Left ventricle myocardium inferior (tissue), 1 donor: ENCODE results near the gene IL17REL. TPM values are rescaled to one million over a fixed set of nuclear protein-coding genes. Genes with fewer than 3 reads are reported as not detected.
A peak's percentile ranks its signal among the peaks of the same experiment; 100 is the strongest.
"Not testable (repeated sequence)": the region's sequence is repeated elsewhere in the genome, so short reads cannot be mapped to it uniquely, and the experiment has no call there.

Experiments
- DNase-seq: peaks from one replicate; pipeline ENCODE4 v3.0.0-alpha.2; 2020
- H3K27ac ChIP-seq: fragments of 200-600 bp; replicated peaks from 2 replicates; pipeline ENCODE4 v1.8.0; 2021
- H3K27me3 ChIP-seq: fragments of 200-600 bp; 2 replicates; pipeline ENCODE4 v1.8.0; 2021; ENCODE audit warnings: low read depth
- H3K36me3 ChIP-seq: fragments of 200-600 bp; 2 replicates; pipeline ENCODE4 v1.8.0; 2021
- H3K4me1 ChIP-seq: fragments of 200-600 bp; 2 replicates; pipeline ENCODE4 v1.8.0; 2021
- H3K4me3 ChIP-seq: fragments of 200-600 bp; 2 replicates; pipeline ENCODE4 v1.8.0; 2021; ENCODE audit warnings: mild to moderate bottlenecking, moderate library complexity
- H3K9me3 ChIP-seq: fragments of 200-600 bp; replicated peaks from 2 replicates; pipeline ENCODE4 v1.8.0; 2021
- CTCF ChIP-seq: fragments of 200-600 bp; IDR thresholded peaks from 2 replicates; pipeline ENCODE4 v1.8.0; 2021; ENCODE audit warnings: antibody characterized with exemption, mild to moderate bottlenecking, borderline replicate concordance
- intact Hi-C: fragments of 100-400 bp; cut with micrococcal nuclease; formaldehyde crosslinking; loops from one replicate; pipeline ENCODE4 v1.11.0; 2022
- total RNA-seq: library from RNA; stranded (reverse); fragmentation: NEBNext Ultra II Directional; extraction: Animal tissue kit (Norgen Biotek cat#: 25700); gene quantifications from one replicate; pipeline ENCODE4 v1.2.1, GENCODE V29; 2021
- donor health status: DM: no; HTN: yes; CAD: no; lungs with severe emphysema.

The IL17REL gene
- total RNA-seq, 1 donor from 2014 or later: not detected

DNA sequence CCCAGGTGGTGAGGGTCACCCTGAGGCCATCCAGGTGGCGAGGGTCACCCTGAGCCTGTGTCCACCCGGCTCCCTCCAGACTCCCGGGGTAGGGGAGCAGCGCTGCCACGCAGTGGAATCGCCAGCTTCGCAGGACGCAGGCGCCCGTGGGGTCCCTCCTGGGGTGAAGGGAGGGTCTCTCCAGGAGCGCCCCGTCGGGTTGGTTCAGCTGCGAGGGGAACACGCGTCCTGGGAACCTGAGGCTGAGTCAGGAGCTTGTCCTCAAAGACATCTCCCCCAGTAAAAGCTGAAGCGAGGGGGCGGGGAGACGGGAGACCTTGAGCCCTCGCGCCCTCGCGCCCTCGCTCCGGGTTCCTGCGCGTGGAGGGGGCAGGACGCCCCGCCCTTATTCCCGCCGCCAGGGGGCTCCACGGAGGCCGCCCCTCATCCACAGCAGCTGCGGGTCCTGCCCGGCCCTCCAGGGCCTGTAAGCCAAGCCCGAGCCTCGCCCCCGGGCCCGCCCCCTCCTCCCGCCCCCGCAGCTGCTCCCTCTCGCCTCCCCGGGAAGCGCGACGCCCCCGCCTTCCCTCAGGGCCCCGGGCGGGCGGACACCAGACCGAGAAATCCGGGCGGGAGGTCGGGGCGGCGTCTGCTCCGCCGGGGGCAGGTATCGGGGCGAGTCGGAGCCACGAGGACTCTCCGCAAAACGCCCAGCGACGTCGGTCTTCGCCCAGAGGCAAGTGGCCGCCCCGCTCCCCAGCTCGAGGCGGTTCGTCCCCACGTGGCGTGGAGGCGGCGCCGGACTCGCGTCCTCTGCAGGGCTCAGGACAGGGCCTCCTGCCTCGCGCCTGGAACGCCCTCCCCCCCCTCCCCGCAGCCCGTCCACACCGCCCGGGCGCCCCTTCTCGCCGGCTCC is 29.2 kb downstream of the IL17REL start:
- TF ChIP-seq CTCF: peak; percentile 58
- no peak overlapping the region for H3K27ac ChIP-seq
- H3K9me3 ChIP-seq: peaks cover 28% of the 10 kb centered on the region
- H3K36me3 ChIP-seq: no peaks in the 10 kb centered on the region
- peaks cover 26% of the 10 kb centered on the region for H3K27me3 ChIP-seq
- DNase-seq: no peak
- peaks cover 10% of the 10 kb centered on the region for H3K4me1 ChIP-seq
- H3K4me3 ChIP-seq: peak overlapping the region; percentile 54
- intact Hi-C loops: no loop called here

- H3K36me3 ChIP-seq, intact Hi-C loops, H3K27ac ChIP-seq, H3K4me1 ChIP-seq, H3K4me3 ChIP-seq, DNase-seq: not testable (repeated sequence)
- Histone ChIP-seq H3K27me3 (peaks cover 26% of the 10 kb centered on the region), H3K9me3 (peaks cover 27% of the 10 kb centered on the region)
Observed at GRCh38 chr22:49981799-49982198, 30.8 kb downstream of the IL17REL start.

DNA sequence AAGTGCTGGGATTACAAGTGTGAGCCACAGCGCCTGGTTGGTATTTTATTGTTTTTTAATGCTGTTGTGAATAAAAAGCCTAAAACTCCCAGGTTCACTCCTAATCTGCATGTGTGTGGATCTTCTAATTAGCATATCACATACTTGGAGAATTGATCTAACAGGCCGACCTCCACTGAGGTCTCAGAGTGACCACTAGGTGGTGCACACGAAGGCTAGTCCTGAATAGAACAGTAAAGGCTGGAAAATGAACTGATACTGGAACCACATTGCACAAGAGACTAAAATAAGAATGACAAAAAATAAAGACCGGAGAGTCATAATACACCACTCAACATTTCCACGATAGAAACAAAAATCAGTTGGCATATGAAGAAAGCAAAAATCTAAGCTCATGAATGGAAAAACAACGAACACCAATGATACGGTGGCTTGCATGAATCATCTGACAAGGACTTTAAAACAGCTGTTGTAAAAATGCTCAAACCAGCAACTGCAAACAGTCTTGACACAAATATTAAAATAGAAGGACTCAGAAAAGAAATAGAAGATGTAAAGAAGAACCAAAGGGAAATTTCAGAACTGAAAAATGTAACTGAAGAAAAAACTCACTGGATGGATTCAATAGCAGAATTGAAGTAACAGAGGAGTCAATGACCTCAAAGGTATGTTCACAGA is 32.8 kb downstream of the IL17REL start:
- peaks cover 10% of the 10 kb centered on the region for H3K4me1 ChIP-seq
- H3K27ac ChIP-seq: no peak overlapping the region
- no peak overlapping the region for H3K4me3 ChIP-seq
- TF ChIP-seq CTCF: peak; percentile 73
- H3K27me3 ChIP-seq: peaks cover 26% of the 10 kb centered on the region
- peaks cover 11% of the 10 kb centered on the region for H3K9me3 ChIP-seq
- no peaks in the 10 kb centered on the region for H3K36me3 ChIP-seq
- no peak for DNase-seq
- intact Hi-C loops: no loop called here

DNA sequence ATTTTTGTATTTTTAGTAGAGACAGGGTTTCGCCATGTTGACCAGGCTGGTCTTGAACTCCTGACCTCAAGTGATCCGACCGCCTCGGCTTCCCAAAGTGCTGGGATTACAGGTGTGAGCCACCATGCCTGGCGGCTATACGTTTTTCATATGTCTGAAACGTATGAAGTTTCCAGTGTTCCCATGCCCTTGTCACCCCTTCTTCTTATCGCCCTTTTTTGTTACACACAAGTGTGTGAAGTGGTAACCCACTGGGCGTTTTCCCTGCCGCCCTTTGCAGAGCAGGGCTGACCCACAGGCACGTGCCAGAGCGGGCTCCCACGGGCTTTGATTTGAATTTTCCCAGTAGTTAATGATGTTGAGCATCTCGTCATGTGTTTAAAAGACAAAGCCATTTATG is 35.0 kb downstream of the IL17REL start:
- Histone ChIP-seq H3K4me3 (no peak overlapping the region), H3K9me3 (peaks cover 11% of the 10 kb centered on the region), H3K27me3 (peaks cover 6% of the 10 kb centered on the region), H3K27ac (no peak overlapping the region), H3K4me1 (no peaks in the 10 kb centered on the region), H3K36me3 (no peaks in the 10 kb centered on the region)
- DNase-seq: no peak
- no peak for TF ChIP-seq CTCF
- intact Hi-C loops: no loop called here

DNA sequence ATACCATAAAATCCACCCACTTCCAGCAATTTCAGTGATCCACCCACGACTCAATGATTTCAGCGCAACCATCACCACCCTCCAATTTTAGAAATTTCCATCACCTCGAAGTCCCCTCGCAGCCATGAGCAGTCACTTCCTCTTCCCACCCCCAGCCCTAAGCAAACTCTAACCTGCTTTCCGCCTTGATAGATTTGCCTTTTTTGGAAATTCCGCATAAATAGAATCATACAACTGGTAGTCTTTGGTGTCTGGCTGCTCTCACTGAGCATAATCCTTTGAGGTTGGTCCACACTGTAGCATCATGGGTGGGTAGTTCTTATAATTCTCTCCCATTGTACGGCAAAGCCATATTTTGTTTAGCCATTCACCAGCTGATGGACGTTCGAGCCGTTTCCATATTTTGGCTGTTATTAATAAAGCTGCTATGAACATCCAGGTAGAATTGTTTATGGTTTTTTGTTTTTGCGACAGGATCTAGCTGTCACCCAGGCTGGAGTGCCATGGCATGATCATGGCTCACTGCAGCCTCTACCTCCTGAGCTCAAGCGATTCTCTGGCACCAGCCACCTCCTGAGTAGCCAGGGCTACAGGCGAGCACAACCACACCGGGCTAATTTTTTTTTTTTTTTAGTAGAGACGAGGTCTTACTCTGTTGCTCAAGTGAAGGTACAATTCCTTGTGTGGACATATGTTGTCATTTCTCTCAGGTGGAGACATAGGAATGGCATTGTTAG is 36.0 kb downstream of the IL17REL start:
- Histone ChIP-seq H3K9me3 (peaks cover 11% of the 10 kb centered on the region), H3K36me3 (no peaks in the 10 kb centered on the region), H3K4me1 (peaks cover 8% of the 10 kb centered on the region), H3K27me3 (no peaks in the 10 kb centered on the region), H3K27ac (no peak overlapping the region), H3K4me3 (no peak overlapping the region)
- TF ChIP-seq CTCF: no peak
- intact Hi-C loops: no loop called here
- DNase-seq: no peak
